Ascending aorta (tissue), 2 donors: ENCODE data around the gene CTSW. TPM values are rescaled to one million over a fixed set of nuclear protein-coding genes. Genes with fewer than 3 reads are reported as not detected.
"Not testable (repeated sequence)": the region's sequence is repeated elsewhere in the genome, so short reads cannot be mapped to it uniquely, and the experiment has no call there.

Experiments
- DNase-seq, 2 donors: peaks; one replicate each; pipeline ENCODE4 v3.0.0-alpha.2; 2019; ENCODE audit warnings: low spot score in 2 of 2
- H3K27ac ChIP-seq, 2 donors: fragments of 200-600 bp; sonication (generic); one replicate each; pipeline ENCODE4 v1.5.1; 2016 to 2017; ENCODE audit warnings: mild to moderate bottlenecking in 1 of 2
- H3K27me3 ChIP-seq: fragments of 200-600 bp; sonication (generic); one replicate; pipeline ENCODE4 v1.5.1; 2017
- H3K36me3 ChIP-seq, 2 donors: fragments of 200-600 bp; sonication (generic); one replicate each; pipeline ENCODE4 v1.5.1; 2016
- H3K4me1 ChIP-seq, 2 donors: fragments of 200-600 bp; sonication (generic); one replicate each; pipeline ENCODE4 v1.5.1; 2016 to 2017; ENCODE audit warnings: mild to moderate bottlenecking in 1 of 2
- H3K4me3 ChIP-seq, 2 donors: fragments of 200-600 bp; sonication (generic); one replicate each; pipeline ENCODE4 v1.5.1; 2016 to 2017; ENCODE audit warnings: mild to moderate bottlenecking in 1 of 2
- H3K9me3 ChIP-seq, 2 donors: fragments of 200-600 bp; sonication (generic); one replicate each; pipeline ENCODE4 v1.5.1; 2016
- intact Hi-C: fragments of 100-400 bp; cut with DNase I; formaldehyde crosslinking; loops from one replicate; pipeline ENCODE4 v1.15.1; 2023
- total RNA-seq: library from RNA; depleted of rRNA; stranded (reverse); fragments of >200 nt; gene quantifications from one replicate; pipeline ENCODE4 v1.1.0, GENCODE V29; 2016
- TF ChIP-seq, protein P1 (sequence below), 3 experiments: fragments of 200-600 bp in 2 of 3; fragments of 450-650 bp in 1 of 3; sonication (generic) in 2 of 3; IDR thresholded peaks; one replicate each; pipeline ENCODE4 v1.5.1; 2016 to 2019; ENCODE audit warnings: antibody characterized with exemption in 3 of 3, mild to moderate bottlenecking in 1 of 3, moderate library complexity in 1 of 3

The CTSW gene, protein sequence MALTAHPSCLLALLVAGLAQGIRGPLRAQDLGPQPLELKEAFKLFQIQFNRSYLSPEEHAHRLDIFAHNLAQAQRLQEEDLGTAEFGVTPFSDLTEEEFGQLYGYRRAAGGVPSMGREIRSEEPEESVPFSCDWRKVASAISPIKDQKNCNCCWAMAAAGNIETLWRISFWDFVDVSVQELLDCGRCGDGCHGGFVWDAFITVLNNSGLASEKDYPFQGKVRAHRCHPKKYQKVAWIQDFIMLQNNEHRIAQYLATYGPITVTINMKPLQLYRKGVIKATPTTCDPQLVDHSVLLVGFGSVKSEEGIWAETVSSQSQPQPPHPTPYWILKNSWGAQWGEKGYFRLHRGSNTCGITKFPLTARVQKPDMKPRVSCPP
- not detected for total RNA-seq

DNA sequence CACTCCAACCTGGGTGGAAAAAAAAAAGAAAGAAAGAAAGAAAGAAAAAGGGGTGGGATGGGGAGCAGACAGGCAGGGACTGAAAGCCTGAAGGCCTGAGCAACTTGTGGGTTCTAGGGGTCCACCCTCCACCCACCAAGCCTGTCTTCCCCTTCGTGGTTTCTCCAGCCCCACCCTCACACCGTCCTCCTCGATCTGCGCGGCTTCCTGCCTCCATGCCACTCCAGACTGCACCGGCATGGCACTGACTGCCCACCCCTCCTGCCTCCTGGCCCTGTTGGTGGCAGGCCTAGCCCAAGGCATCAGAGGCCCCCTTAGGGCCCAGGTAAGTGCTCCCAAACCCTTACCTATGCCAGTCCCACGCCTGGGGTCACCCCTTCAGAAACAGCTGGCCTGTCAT, at the start of gene CTSW:
Gene CTSW, plus strand, starts transcription at position 221 of the 400 bp plus-strand sequence. Its CDS starts 18 bp downstream, at position 239.
- TF ChIP-seq, protein P1, sequence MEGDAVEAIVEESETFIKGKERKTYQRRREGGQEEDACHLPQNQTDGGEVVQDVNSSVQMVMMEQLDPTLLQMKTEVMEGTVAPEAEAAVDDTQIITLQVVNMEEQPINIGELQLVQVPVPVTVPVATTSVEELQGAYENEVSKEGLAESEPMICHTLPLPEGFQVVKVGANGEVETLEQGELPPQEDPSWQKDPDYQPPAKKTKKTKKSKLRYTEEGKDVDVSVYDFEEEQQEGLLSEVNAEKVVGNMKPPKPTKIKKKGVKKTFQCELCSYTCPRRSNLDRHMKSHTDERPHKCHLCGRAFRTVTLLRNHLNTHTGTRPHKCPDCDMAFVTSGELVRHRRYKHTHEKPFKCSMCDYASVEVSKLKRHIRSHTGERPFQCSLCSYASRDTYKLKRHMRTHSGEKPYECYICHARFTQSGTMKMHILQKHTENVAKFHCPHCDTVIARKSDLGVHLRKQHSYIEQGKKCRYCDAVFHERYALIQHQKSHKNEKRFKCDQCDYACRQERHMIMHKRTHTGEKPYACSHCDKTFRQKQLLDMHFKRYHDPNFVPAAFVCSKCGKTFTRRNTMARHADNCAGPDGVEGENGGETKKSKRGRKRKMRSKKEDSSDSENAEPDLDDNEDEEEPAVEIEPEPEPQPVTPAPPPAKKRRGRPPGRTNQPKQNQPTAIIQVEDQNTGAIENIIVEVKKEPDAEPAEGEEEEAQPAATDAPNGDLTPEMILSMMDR (IDR thresholded peaks at IDR 0.05): no peak
- no peaks in the 10 kb centered on the region for H3K4me1 ChIP-seq
- peak within 1 kb of the TSS in 1 of 2 donors; percentile 22 for H3K4me3 ChIP-seq
- H3K27ac ChIP-seq: no peak within 1 kb of the TSS
- intact Hi-C loops: no loop called here
- no peak for DNase-seq
- H3K9me3 ChIP-seq: no peaks in the 10 kb centered on the region
- H3K27me3 ChIP-seq: no peaks in the 10 kb centered on the region
- peaks cover 20 to 21% of the 10 kb centered on the region in 2 donors for H3K36me3 ChIP-seq

DNA sequence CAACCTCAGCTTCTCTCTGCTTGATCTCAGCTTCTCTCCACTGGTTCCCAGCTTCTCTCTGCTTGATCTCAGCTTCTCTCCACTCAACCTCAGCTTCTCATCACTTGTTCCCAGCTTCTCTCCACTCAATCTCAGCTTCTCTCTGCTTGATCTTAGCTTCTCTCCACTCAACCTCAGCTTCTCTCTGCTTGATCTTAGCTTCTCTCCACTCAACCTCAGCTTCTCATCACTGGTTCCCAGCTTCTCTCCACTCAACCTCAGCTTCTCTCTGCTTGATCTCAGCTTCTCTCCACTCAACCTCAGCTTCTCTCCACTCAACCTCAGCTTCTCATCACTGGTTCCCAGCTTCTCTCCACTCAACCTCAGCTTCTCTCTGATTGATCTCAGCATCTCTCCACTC, 47.4 kb upstream of the CTSW start:
- H3K27me3 ChIP-seq, H3K36me3 ChIP-seq, H3K27ac ChIP-seq, H3K9me3 ChIP-seq, H3K4me3 ChIP-seq, DNase-seq: not testable (repeated sequence)
- intact Hi-C loops: loop anchor here (2.0 to 5.0 kb wide), 2 partner anchors 27 to 215 kb away; partner anchors contain the start of genes CFL1 and PCNX3
- H3K4me1 ChIP-seq: peaks cover 5 to 14% of the 10 kb centered on the region in 2 donors

DNA sequence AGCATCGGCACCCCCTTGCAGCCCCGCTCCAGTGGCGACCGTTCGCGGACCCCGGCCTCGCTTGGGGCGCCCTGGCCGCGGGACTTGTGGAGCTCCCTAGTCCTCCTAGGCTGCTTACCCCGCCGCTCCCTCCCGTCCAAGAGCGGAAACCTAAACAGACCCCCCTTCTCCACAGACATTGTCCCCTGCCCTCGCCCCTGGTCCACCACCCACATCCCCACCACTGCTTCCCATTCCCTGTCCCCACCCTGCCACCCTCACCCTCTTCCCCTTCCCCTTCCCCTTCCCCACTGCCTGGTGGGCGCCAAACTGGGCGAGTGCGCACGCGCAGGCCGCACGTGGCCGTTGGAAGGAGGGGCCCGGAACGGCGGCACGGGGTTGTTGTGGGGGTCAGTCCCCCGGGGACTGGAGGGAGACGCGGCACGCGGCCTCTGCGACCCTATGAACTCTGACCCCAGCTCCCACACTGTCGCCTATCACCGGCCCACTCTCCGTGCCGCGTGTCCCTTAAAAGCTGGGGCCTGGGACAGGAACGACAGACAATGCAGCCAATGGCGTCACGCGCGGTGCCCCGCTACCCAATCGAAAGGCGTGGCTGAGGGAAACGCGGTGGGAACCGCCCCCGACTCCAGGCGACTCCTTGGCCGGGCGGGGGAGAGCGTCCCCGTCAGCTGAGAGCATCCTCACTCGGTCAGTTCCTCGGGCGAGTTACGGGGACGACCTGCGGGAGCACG, 46.2 kb upstream of the CTSW start, which contains the start of gene SNX32:
Gene SNX32, plus strand, starts transcription at position 667 of the 734 bp plus-strand sequence. CDS start 103 bp downstream, outside the sequence.
- intact Hi-C loops: loop anchor here (1.0 to 5.0 kb wide), 3 partner anchors 15 to 216 kb away; partner anchors contain the start of genes CFL1 and PCNX3
- Histone ChIP-seq H3K27me3 (no peaks in the 10 kb centered on the region), H3K4me1 (peaks cover 5 to 14% of the 10 kb centered on the region in 2 donors)

DNA sequence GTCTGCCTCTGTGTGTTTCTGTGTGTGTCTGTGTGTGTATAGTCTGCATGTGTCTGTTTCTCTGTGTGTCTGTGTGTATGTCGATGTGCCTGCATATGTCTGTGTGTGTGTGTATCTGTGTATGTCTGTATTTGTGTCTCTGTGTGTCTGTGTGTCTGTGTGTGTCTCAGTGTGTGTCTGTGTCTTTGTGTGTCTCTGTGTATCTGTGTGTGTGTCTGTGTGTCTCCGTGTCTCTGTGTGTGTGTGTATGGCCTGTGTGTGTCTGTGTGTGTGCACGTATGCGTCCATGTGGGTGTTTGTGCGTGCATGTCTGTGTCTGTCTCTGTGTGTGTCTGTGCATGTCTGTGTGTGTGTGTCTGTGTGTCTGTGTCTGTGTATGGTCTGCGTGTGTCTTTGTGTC, 45.4 kb upstream of the CTSW start:
- peak overlapping the region; percentile 70 to 74 for H3K4me3 ChIP-seq
- DNase-seq: no peak
- H3K9me3 ChIP-seq: no peaks in the 10 kb centered on the region
- H3K4me1 ChIP-seq: peaks cover 5 to 14% of the 10 kb centered on the region in 2 donors
- no peaks in the 10 kb centered on the region for H3K27me3 ChIP-seq
- intact Hi-C loops: loop anchor here (5.0 kb wide), 1 partner anchor 217 kb away; the partner anchor contains the start of gene PCNX3
- TF ChIP-seq, protein P1 (IDR thresholded peaks at IDR 0.05): no peak
- H3K27ac ChIP-seq: no peak overlapping the region
- no peaks in the 10 kb centered on the region for H3K36me3 ChIP-seq

More for the DNA sequence above, 46.2 kb upstream of the CTSW start, which contains the start of gene SNX32:
- H3K4me3 ChIP-seq: peak within 1 kb of the TSS; percentile 70 to 74
- TF ChIP-seq, protein P1 (IDR thresholded peaks at IDR 0.05): no peak
- no peaks in the 10 kb centered on the region for H3K9me3 ChIP-seq
- no peaks in the 10 kb centered on the region for H3K36me3 ChIP-seq
- H3K27ac ChIP-seq: no peak within 1 kb of the TSS
- DNase-seq: peak; percentile 80 to 97

DNA sequence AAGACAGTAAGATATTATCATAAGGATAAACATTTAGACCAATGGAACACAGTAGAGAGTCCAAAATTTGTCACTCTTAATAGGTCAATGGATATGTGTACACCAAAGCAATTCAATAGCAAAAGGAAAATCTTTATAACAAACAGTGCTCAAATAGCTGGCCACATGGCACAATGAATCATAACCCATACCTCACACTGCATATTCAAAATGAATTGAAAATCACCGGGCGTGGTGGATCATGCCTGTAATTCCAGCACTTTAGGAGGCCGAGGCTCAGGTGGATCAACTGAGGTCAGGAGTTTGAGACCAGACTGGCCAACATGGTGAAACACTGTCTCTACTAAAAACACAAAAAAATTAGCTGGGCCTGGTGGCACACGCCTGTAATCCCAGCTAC, 37.5 kb upstream of the CTSW start:
- TF ChIP-seq, protein P1 (IDR thresholded peaks at IDR 0.05): no peak
- Histone ChIP-seq H3K9me3 (no peaks in the 10 kb centered on the region), H3K4me1 (no peaks in the 10 kb centered on the region), H3K27me3 (no peaks in the 10 kb centered on the region), H3K4me3 (no peak overlapping the region), H3K36me3 (no peaks in the 10 kb centered on the region), H3K27ac (no peak overlapping the region)
- intact Hi-C loops: no loop called here
- DNase-seq: no peak
